Measurements from ENCODE around the gene RHO.
"Not testable (repeated sequence)": the region's sequence is repeated elsewhere in the genome, so short reads cannot be mapped to it uniquely, and the experiment has no call there.

The RHO gene

DNA sequence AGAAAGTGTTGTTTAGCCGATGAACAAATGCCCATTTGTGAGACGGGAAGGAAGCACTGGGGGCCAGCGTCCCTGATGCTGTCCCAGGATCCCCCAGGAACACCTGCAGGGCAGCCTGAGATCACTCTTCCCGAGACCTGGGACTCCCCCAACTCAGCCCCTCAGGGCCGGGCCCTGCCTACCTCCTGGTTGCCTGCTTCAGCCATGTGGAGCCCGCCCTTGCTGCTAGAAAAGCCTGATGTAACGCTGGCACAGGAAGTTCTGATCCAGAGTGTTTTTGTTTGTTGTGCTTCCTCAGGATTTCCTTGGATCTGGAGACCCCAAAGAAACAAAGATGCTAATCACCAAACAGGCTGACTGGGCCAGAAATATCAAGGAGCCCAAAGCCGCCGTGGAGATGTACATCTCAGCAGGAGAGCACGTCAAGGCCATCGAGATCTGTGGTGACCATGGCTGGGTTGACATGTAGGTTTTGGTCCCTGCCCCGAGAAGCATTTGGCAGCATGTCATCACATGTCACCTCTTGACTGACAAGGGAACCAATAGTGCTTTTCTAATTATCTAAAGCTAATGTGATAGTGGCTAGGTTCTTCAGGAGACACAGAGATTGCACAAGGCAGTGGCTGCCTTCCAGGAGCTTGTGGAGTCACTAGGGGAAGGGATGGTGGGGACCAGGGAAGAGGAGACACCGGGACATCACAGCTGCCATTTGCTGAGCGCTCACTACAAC lies 28.7 kb upstream of the RHO start:
- not testable (repeated sequence) for DNase-seq (ENCODE audit: low spot score)

DNA sequence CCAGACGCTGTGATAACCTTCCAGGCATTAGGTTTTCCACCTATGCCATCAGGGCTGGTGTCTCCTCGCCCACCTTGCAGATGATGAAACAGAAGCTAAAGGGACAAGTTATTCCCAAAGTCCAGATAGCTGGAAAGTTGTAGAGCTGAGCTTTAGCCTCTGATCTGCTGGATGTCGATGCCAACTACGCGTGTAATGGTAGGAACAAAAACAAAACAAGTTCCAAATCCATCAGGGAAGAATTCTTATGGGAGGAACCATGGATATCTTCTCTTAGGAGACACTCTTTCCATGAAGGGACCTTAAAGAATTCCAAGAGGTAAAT lies 28.1 kb upstream of the RHO start:
- no peak for DNase-seq (ENCODE audit: low spot score)

DNA sequence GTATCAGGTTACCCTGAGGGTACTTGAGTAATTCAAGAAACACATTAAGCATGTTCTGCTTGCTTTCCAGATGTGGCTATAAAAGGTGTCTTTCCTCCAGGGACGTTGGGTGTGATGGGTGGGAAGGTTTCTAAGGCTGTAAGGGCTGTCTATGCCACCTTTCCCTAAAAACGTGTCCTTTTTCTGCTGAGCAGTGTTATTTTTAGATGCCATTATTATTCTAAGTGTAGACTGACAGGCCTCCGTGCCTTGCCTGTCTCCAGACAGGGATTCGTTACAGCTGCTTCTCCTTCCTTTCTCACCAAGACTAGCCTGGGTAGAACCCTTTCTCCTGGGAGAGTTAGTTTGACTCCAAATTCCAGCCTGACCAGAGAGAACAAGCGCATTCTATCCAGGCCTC lies 26.8 kb upstream of the RHO start:
- DNase-seq (ENCODE audit: low spot score) = no peak

DNA sequence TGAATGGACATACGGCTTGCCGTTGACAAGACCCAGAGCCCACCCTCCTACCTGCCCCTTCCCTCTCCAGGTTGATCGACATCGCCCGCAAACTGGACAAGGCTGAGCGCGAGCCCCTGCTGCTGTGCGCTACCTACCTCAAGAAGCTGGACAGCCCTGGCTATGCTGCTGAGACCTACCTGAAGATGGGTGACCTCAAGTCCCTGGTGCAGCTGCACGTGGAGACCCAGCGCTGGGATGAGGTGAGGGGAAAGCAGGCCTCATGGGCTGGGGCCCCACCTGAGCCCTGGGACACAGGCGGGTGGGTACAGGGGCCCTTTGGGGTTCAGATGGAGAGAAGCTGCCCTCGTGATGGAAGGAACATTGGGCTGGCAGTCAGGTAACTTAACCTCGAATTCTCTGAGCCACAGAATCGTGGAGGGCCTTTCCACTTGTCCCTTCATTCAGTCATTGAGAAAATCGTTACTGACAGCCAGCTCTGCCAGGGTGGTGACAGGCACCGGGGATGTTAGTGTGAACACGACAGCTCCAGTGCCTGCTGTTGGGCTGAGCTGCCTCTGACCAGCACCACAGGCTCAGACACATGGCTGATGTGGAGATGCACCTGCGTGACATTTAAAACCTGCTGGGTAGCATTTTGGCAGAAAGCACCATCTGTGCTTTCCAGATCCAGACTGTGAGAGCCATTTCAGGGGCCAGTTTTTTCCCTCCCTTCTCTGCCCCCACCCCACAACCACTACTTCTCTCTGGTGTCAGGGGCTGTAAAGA lies 25.6 kb upstream of the RHO start:
- no peak for DNase-seq (ENCODE audit: low spot score)

DNA sequence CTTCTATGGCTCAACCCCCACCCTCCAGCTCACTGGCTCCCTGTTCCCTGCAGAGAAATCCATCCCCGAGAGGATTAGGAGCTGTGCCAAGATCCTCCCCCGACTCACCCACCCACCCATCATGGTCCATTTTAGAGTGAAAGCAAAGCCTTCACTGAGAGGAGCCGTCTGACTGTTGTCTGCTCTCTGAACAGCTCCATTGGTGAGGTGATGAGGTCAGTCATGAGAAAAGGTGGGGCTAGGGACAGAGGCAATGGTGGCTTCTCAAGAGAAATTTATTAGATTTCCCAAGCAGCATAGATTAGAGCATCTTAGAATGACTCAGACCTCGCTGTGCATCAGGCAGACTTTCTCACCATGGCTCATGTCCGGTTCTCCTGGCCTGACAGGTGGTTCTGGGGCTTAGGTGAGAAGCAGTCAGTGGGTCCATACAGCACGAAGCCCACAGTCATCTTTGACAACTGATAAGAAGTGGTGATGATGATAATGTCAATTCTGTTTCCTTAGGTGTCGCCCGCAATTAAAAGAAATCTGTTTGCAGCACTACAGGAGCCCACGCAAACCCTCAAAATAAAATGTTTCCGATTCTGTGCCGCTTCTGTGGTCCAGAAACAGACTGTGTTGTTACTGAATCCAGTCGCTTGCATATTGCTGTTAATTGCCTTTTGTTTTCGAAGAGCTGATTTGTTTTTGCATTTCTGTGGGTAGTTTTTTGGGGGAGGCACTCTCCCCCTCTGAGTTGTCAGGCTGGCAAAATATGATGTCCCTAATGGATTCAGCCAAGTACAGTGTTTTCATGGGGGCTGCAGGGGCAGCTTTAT lies 24.8 kb upstream of the RHO start:
- DNase-seq (ENCODE audit: low spot score) = no peak

DNA sequence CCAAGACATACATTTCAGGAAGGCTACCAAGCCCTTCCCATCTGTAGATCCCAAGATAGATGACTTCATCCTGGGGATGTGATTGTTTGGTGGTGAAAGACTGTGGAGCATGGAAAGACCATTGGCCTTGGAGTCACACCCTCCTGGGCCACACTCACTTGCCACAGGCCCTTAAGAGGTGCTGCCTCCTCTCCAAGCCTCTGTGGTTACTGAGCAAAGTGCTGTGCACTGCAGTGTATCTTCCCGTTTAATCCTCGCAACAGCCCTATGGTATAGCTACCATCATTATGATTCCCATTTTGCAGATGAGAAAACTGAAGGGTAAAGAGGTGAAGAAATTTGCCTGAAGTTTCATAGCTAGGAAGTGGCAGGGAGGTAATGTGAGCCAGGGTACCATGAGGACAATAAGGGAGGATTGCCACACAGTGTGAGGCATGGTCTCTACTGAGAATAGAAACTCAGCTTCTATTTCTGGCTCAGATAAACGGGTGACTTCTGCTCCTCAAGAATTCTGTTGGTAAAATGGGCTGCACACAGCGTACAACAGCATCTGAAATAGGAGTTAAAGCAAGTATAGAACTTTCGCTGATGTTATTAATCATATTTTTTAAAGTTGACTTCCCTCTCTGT lies 23.9 kb upstream of the RHO start:
- no peak for DNase-seq (ENCODE audit: low spot score)

DNA sequence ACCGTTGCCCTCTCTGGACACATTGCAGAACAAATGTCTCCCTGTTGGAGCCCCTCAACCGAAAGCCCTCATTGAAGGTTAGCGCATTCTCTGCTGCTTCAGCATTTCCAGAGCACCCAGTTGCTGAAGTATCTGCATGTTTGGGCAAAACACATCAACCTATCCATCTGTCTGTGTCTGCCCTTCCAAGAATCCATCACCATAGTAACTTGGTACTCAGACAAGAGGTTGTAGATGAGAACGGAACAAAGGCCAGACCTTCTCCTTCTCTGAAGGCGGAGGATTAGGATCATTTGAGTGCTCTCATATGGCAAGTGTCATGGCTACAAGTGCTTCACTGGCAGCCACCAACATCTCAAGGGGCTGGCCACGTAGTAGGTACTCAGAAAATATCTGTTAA lies 23.1 kb upstream of the RHO start:
- DNase-seq (ENCODE audit: low spot score) = no peak

DNA sequence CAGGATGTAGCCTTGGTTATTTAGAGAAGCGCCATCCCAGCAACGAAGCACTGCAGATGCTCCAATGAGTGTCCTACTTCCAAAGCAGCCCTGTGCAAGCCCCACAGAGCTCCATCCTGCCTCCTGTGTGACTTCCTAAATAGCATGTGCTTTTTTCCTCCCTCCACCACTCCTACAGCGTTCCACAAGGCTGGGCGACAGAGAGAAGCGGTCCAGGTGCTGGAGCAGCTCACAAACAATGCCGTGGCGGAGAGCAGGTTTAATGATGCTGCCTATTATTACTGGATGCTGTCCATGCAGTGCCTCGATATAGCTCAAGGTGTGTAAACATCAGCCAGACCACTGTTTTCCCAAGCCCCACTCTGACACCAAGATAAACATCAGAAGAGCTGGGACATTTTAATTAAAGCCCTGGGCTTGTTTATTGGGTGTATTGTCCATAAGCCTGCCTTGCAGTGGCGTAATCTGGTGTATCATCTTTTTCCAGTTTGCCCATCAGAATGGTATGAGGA lies 22.2 kb upstream of the RHO start:
- DNase-seq (ENCODE audit: low spot score) = no peak

DNA sequence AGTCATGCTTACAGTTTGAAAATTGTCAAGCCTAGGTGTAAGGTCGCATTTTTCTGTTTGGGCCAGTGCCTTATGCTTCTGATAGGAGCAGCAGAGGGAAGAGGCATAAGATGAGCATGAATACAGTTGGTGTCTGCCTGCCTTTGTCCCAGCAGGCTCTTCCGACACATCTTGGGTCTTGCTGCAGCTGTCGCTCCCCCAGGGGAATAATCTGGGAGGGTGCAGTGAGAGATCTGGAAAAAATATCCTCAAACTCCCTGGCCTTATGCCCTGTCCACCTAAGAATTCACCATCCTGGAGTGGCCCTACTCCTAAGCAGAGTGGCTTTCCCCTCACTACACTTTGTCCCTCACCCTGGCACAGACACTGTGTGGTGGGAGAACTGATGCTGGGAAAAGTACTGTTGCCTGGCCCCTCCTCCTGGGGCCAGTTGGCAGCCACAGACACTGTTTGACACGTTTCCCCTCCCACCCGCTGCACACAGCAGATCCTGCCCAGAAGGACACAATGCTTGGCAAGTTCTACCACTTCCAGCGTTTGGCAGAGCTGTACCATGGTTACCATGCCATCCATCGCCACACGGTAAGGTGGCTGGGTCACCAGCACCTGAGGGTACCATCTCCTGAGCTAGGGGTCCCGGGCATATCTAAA lies 21.1 kb upstream of the RHO start:
- no peak for DNase-seq (ENCODE audit: low spot score)

DNA sequence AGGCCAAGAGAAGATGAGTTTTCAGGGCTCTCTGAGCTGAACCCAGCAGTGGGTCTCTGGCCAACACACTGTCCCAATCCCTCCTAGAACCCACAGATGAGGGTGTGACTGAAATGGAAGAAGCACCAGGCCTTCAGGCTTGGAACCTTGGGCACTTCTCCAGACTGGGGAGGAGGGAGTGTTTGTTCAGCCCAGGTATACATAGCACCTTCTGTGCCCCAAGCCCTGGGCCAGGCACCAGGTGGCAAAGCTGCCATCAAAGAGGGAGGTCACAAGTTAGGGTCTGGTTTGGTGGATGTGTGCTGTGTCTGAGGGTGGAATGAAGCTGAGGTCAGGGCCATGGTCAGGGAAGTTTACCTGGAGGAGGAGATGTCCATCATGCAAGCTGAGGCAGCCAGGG lies 15.8 kb upstream of the RHO start:
- DNase-seq (ENCODE audit: low spot score) = no peak

DNA sequence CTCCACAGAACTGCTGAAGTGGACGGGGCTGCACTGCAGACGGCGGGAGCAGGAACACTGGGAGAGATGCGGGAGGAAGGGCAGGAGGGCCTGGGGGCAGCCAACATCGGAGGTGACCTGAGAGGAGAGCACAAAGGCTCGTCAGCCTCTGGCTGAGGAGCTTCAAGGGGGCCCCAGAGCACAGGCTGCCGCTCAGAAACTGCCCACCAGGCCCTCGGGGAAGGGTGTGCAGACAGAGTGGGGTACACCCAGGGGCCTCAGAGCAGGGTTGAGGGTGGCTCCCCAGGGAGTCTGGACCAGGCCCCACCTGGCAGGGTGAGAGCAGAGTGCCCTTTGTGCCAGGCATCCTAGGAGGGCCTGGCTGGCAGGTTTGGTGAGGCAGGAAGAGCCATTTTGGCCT lies 14.7 kb upstream of the RHO start:
- DNase-seq (ENCODE audit: low spot score) = no peak

DNA sequence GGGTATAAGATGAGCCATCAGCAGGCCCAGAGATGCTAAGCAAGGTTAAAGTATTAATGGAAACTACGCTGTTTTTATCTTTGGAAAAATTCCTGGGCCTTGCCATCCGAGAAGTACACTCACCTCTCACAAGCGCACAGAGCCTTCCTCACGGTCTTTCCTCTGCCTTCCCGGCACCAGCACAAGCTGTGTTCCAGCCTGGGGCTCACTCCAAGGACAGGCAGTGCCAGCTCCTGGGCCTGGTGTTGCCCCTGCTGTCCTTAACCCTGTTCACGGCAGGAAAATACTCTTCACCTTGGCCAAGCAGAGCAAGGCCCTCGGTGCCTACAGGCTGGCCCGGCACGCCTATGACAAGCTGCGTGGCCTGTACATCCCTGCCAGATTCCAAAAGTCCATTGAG lies 14.3 kb upstream of the RHO start:
- no peak for DNase-seq (ENCODE audit: low spot score)

DNA sequence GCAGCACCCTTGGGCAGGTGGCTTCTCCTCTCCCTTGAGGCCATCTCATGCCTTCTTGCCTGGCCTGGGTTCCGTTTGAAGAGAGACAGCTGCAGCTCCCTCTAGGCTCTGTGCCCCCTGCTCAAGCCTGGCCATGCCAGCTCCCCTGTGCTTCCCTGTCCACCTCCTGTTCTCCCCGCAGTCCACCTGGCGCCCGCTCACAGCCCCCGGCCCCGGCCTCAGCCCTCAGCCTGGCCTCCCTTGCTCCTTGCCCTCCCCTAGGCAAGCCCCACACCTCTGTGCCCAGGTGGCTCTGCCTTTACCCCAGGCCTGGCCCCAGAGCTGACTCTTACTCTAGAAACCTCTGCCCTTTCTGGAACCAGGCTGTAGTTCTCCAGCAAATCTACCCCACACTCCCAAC lies 13.9 kb upstream of the RHO start:
- DNase-seq (ENCODE audit: low spot score) = no peak

DNA sequence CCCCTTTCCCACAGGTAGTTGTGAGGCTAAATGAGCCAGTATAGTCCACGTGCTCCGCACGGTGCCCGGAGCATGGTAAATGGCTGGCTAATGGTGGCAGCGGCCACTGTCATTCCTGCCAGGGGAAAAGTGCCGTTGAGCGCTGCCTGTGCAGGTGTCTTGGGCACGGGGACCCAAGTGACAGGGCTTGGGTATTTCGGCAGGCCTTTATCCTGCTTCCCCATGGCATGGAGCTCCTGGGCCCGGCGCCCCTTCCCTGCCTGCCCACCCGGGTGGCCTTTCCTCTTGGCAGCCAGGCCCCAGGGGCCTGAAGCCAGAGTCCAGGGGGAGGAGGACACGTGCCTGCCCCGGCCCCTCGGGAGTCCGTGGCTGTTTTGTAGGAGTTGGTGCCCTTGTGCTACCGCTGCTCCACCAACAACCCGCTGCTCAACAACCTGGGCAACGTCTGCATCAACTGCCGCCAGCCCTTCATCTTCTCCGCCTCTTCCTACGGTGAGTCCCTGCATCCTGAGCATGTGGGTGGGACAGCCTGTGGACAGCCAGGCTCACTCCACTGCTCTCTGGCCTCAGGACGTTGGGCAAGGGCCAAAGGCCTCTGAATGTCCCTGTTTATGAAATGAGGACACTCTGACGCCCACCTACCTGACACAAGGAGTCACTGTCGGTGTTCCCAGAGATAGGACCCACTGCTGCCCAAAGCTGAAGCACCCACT lies 13.2 kb upstream of the RHO start:
- not testable (repeated sequence) for DNase-seq (ENCODE audit: low spot score)

DNA sequence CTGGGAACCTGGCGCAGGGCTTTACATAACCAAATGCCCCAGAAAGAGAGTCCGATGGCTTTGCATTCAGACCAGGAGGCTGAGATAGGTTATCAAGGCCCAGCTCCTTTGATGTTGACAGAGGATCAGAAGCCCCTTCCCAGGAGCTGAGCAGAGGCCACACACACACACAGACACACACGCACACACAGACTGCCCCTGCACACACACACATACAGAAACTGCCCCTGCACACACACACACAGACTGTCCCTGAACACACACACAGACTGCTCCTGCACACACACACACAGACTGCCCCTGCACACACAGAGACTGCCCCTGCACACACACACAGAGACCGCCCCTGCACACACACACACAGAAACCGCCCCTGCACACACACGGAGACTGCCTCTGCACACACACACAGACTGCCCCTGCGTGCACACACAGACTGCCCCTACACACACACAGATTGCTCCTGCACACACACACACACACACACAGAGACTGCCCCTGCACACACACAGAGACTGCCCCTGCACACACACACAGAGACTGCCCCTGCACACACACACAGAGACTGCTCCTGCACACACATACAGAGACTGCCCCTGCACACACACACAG lies 12.5 kb upstream of the RHO start:
- not testable (repeated sequence) for DNase-seq (ENCODE audit: low spot score)

DNA sequence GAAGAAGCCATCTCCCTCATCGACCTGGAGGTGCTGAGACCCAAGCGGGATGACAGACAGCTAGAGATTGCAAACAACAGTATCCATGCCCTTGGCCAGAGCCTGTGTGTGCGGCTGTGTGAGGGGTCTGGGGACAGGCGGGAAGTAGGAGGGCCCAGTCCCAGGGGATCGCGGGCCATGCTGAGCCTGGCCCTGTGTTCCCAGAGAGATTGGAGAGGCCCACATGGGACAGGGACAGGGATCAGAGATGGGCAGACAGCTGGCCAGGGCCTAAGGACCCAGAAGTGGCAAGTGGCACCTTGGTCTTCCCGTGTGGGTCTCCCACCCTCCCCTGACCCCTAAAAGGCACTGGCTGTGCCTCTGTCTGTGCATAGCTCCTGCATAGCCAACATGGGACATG lies 10.9 kb upstream of the RHO start:
- no peak for DNase-seq (ENCODE audit: low spot score)

DNA sequence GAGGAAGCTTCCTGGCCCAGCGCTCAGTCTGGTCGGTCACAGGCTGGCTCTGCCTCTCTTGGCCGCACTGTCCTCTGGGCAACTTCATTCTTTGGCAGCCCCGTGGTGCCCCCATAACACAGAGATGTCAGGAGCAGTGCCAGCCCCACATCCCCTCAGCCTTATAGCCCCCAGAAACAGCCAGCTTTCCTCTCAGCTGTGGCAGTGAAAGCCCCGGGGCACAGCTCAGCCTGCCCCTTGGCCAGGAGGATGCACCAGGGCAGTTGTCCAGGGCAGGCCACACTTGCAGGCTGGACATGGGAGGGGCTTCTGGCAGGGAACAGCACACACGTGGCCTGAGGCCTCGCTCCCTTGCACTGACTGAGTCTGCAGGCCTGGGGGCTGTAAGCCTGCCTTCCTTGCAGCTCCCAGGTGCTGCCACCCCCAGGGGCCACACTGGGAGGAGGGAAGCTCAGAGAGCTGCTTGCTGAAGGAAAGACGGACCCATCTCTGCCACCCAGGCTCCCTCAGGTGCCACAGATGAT lies 10.3 kb upstream of the RHO start:
- DNase-seq (ENCODE audit: low spot score) = no peak

DNA sequence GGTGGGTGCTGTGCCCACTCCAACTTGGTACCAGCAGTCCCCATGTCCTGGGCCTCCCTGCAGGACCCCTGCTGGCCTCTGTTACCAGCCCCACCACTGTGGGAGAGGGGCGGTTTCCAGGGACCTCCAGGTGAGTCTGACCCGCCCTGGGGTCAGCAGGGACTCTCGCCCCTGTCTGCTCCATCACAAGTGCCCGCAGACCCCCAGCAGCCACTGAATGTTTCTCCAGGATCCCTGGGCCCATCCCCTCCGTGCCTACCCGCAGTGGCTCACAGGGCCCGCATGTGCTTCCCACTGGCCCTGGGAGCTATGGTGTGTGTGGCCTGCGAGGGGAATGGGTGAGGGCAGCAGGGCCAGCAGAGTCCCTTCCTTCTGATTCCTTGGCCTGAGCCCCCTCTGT lies 9.9 kb upstream of the RHO start:
- DNase-seq (ENCODE audit: low spot score) = no peak

DNA sequence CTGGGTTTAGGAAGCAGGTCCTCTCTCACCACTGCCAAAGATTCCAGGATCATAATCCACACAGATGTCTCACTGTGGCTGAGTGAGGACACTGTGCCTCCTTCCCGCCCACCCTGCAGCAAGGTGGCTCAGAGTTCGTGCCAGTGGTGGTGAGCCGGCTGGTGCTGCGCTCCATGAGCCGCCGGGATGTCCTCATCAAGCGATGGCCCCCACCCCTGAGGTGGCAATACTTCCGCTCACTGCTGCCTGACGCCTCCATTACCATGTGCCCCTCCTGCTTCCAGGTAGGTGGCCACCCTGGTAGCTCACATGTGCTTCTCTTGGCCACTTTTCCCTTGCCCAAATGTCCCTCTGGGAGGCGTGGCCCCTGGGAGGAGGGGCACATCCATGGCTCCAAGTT lies 9.0 kb upstream of the RHO start:
- DNase-seq (ENCODE audit: low spot score) = no peak

DNA sequence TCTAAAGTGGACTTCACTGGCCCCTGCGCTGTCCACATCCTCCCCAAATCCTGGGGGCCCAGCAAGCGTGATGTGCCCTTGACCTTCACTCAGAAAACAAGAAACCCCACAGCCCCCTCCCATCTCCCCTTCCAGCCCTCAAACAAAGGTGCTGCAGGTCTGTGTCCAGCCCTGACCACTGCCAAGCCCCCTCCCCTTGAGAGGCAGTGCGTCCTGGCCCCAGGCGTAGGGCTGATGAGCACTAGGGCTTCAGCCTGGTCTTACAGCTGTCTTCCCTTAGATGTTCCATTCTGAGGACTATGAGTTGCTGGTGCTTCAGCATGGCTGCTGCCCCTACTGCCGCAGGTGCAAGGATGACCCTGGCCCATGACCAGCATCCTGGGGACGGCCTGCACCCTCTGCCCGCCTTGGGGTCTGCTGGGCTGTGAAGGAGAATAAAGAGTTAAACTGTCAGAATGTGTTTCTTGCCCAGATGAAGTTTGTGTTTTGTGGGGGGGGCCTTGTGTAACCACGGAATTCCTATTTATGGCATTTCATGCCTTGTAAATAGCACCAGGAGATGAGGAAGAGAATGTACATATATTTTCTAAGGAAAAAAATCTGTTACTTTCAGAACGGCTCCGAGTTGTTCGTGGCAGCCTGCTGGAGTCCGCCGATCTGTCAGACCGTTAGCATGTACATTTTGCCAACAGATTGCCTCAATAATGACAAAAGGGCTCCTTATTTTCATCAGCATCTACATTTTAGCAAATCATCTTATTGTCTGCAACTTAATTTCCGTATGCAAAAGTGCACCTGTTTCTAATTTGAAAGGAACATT lies 8.3 kb upstream of the RHO start:
- no peak for DNase-seq (ENCODE audit: low spot score)
